ENCODE results near the gene AP2A1.
"Not testable (repeated sequence)": the region's sequence is repeated elsewhere in the genome, so short reads cannot be mapped to it uniquely, and the experiment has no call there.

AP2A1 gene

GRCh38 chr19:49766930-49767299 lies at the start of gene AP2A1:
TSS of gene AP2A1 (plus strand) at chr19:49767001. CDS start at chr19:49767134, 133 bp downstream.
- no peak for DNase-seq

GRCh38 chr19:49718511-49718910 lies 48.3 kb upstream of the AP2A1 start:
- DNase-seq: no peak

GRCh38 chr19:49718991-49719390 lies 47.8 kb upstream of the AP2A1 start:
- DNase-seq: no peak

GRCh38 chr19:49719420-49719819 lies 47.4 kb upstream of the AP2A1 start:
- not testable (repeated sequence) for DNase-seq

- no peak for DNase-seq
Observed at GRCh38 chr19:49727217-49728030, 39.4 kb upstream of the AP2A1 start.

- no peak for DNase-seq
Observed at GRCh38 chr19:49730166-49730565, 36.6 kb upstream of the AP2A1 start.

- no peak for DNase-seq
Observed at GRCh38 chr19:49738268-49738667, 28.5 kb upstream of the AP2A1 start.

GRCh38 chr19:49739098-49739497 lies 27.7 kb upstream of the AP2A1 start:
- no peak for DNase-seq

- no peak for DNase-seq
Observed at GRCh38 chr19:49739933-49740332, 26.9 kb upstream of the AP2A1 start.

- no peak for DNase-seq
Observed at GRCh38 chr19:49741210-49741844, 25.5 kb upstream of the AP2A1 start.

GRCh38 chr19:49744946-49745381 lies 21.8 kb upstream of the AP2A1 start:
- DNase-seq: no peak

- no peak for DNase-seq
Observed at GRCh38 chr19:49746206-49746958, 20.4 kb upstream of the AP2A1 start.

GRCh38 chr19:49749055-49749716 lies 17.6 kb upstream of the AP2A1 start:
- no peak for DNase-seq

- no peak for DNase-seq
Observed at GRCh38 chr19:49749771-49750170, 17.0 kb upstream of the AP2A1 start.

- DNase-seq: no peak
Observed at GRCh38 chr19:49752701-49753100, 14.1 kb upstream of the AP2A1 start.

GRCh38 chr19:49755956-49756355 lies 10.8 kb upstream of the AP2A1 start:
- no peak for DNase-seq

GRCh38 chr19:49758292-49758691 lies 8.5 kb upstream of the AP2A1 start:
- DNase-seq: no peak

- no peak for DNase-seq
Observed at GRCh38 chr19:49761249-49761624, 5.6 kb upstream of the AP2A1 start.

GRCh38 chr19:49761625-49762311 lies 5.0 kb upstream of the AP2A1 start:
- no peak for DNase-seq

GRCh38 chr19:49763230-49763629 lies 3.6 kb upstream of the AP2A1 start, which contains the start of gene TSKS:
TSS of gene TSKS (minus strand) at chr19:49763306. CDS start at chr19:49763247, 59 bp downstream.
- DNase-seq: no peak

GRCh38 chr19:49764341-49764740 lies 2.5 kb upstream of the AP2A1 start:
- DNase-seq: no peak
